Ishikawa (cell line): Measurements from ENCODE around the gene STARD3.

Experiments used
- CREB1 ChIP-seq: IDR thresholded peaks from 2 replicates; pipeline ENCODE4 v1.6.1; 2012; ENCODE audit warnings: low read depth
- EGR1 ChIP-seq: IDR thresholded peaks from 2 replicates; pipeline ENCODE4 v1.6.1; 2012
- EP300 ChIP-seq: IDR thresholded peaks from 2 replicates; pipeline ENCODE4 v1.6.1; 2012; ENCODE audit warnings: borderline replicate concordance
- NFIC ChIP-seq: IDR thresholded peaks from 2 replicates; pipeline ENCODE4 v1.6.1; 2012
- REST ChIP-seq: IDR thresholded peaks from 2 replicates; pipeline ENCODE4 v1.6.1; 2012; ENCODE audit warnings: low read depth, mild to moderate bottlenecking
- TF ChIP-seq, protein P1 (sequence below): IDR thresholded peaks from 2 replicates; pipeline ENCODE4 v1.6.1; 2012

- TF ChIP-seq, protein P1, sequence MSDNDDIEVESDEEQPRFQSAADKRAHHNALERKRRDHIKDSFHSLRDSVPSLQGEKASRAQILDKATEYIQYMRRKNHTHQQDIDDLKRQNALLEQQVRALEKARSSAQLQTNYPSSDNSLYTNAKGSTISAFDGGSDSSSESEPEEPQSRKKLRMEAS: no peak
- TF ChIP-seq EP300: no peak
- no peak for TF ChIP-seq REST
- no peak for TF ChIP-seq EGR1
- TF ChIP-seq CREB1: no peak
- no peak for TF ChIP-seq NFIC
Measured at GRCh38 chr17:39633570-39634183, 3.3 kb upstream of the STARD3 start.
